Caco-2 (cell line): ENCODE data around the gene CD248. TPM values are rescaled to one million over a fixed set of nuclear protein-coding genes. Genes with fewer than 3 reads are reported as not detected.

ENCODE experiments used
- BruUV-seq: library from RNA; stranded (reverse); fragments of 400-500 nt; replicated peaks from 2 replicates; lab custom pipeline; 2021; lab: Mats Ljungman, UMichigan
- CTCF ChIA-PET: fragments of 300-600 bp; sonication (Branson Sonifier 250); formaldehyde crosslinking; loops from one replicate; lab custom pipeline; 2022; ENCODE audit warnings: antibody characterized with exemption; lab: Charles Lee
- POLR2A ChIA-PET: fragments of 300-600 bp; sonication (Branson Sonifier 250); formaldehyde crosslinking; loops from one replicate; lab custom pipeline; 2022; ENCODE audit warnings: antibody characterized with exemption; lab: Charles Lee
- DNase-seq, 2 experiments: peaks; one replicate each; pipeline versions ENCODE4 v3.0.0 to v3.0.0-alpha.2; 2020 to 2022
- H3K27me3 ChIP-seq: replicated peaks from 2 replicates; pipeline ENCODE4 v1.6.0; 2011; ENCODE audit warnings: low read length; ENCODE audit not compliant: control insufficient read depth, insufficient read depth
- H3K36me3 ChIP-seq: 2 replicates; pipeline ENCODE4 v1.5.1; 2011; ENCODE audit warnings: low read length; ENCODE audit not compliant: control insufficient read depth, insufficient read depth
- H3K4me1 ChIP-seq: fragments of 250-450 bp; sonication (Bioruptor Pico); 2 replicates; pipeline ENCODE4 v1.5.1; 2020; ENCODE audit warnings: mild to moderate bottlenecking
- H3K4me3 ChIP-seq: 2 replicates; pipeline ENCODE4 v1.5.1; 2011; ENCODE audit warnings: low read depth, mild to moderate bottlenecking, control low read depth, low read length
- H3K9me3 ChIP-seq: fragments of 250-450 bp; sonication (Bioruptor Pico); 2 replicates; pipeline ENCODE4 v1.5.1; 2020; ENCODE audit warnings: mild to moderate bottlenecking, moderate library complexity
- H3K27ac Mint-ChIP-seq: one replicate; pipeline ENCODE4 v1.8.0; 2022; ENCODE audit warnings: mixed read lengths; ENCODE audit not compliant: unreplicated experiment
- H3K27me3 Mint-ChIP-seq: one replicate; pipeline ENCODE4 v1.8.0; 2022; ENCODE audit warnings: mixed read lengths; ENCODE audit not compliant: insufficient read depth, unreplicated experiment
- H3K36me3 Mint-ChIP-seq: one replicate; pipeline ENCODE4 v1.8.0; 2022; ENCODE audit warnings: mild to moderate bottlenecking, mixed read lengths; ENCODE audit not compliant: insufficient read depth, unreplicated experiment
- H3K4me1 Mint-ChIP-seq: one replicate; pipeline ENCODE4 v1.8.0; 2022; ENCODE audit warnings: low read depth, mixed read lengths; ENCODE audit not compliant: unreplicated experiment
- H3K4me3 Mint-ChIP-seq: one replicate; pipeline ENCODE4 v1.8.0; 2022; ENCODE audit warnings: mild to moderate bottlenecking, moderate library complexity, mixed read lengths; ENCODE audit not compliant: unreplicated experiment
- H3K9me3 Mint-ChIP-seq: one replicate; pipeline ENCODE4 v1.8.0; 2022; ENCODE audit warnings: mixed read lengths; ENCODE audit not compliant: unreplicated experiment
- intact Hi-C: fragments of 100-400 bp; cut with micrococcal nuclease; formaldehyde crosslinking; loops from one replicate; pipeline ENCODE4 v1.10.0; 2022; ENCODE audit not compliant: unreplicated experiment
- total RNA-seq: library from RNA; stranded (reverse); gene quantifications from 2 replicates; pipeline ENCODE4 v1.2.3, GENCODE V29; 2022
- TF ChIP-seq, protein P1 (sequence below), 2 experiments: fragments of 200-600 bp in 1 of 2; IDR thresholded peaks; 1 replicate in 1 of 2; 2 replicates in 1 of 2; pipeline versions ENCODE4 v1.5.1 to v1.8.0; 2011 to 2022; ENCODE audit warnings: antibody characterized with exemption in 1 of 2, control low read depth in 1 of 2, inconsistent platforms in 1 of 2, low read depth in 1 of 2, low read length in 1 of 2, mild to moderate bottlenecking in 1 of 2, moderate library complexity in 1 of 2; ENCODE audit not compliant: insufficient read depth in 1 of 2, severe bottlenecking in 1 of 2, unreplicated experiment in 1 of 2

The CD248 gene
- total RNA-seq, 1 experiment from 2014 or later = 0.27 TPM

DNA sequence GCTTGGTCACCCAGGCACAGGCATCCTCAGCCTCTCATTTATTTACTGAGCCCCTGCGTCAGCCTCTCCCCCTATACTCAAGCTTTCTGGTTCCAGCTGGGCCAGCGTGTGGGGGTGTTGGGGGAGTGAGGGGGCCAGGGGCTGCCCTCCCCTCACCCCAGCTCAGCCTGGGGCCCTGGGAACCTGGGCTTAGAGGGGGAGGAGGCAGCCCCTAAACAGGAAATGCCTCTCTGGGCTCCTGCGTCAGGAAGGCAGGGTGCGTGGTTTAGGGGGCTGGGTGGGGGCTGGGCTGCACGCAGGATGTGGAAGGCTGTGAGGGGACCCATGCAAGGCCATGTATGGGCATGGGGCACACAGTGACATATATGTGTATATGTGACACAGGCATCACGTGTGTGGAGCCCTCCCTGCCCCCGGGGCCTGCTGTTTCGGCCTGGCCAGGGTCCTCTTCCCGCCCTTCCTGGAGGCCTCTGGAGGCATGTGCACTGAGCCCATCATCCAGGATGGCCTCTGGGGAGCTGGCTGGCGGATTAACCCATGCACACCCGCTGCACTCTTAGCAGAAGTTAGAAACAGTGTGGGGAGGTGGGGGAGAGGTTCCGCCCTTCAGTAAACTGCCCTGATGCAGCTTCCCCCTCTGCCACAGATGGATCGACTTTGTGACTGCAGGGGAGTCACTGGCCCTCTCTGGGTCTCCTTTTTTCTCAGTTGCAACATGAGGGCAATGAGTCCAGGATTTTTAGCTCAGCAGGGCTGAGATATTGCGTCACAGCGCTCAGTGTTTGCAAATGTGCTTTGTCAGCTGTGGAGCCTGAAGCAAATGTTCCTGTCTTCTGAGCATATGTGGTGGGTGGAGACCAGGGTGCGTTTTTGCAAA, 1.1 kb upstream of the CD248 start:
- peak overlapping the region; percentile 70 for H3K27ac Mint-ChIP-seq
- DNase-seq = peak; percentile 59
- H3K4me1 Mint-ChIP-seq = peaks cover 22% of the 10 kb centered on the region
- H3K36me3 Mint-ChIP-seq = peaks cover 5% of the 10 kb centered on the region
- Histone ChIP-seq H3K4me1 (peaks cover 34% of the 10 kb centered on the region), H3K9me3 (peaks cover 12% of the 10 kb centered on the region; the same call in 1 of the 2 replicates), H3K27me3 (no peaks in the 10 kb centered on the region), H3K4me3 (no peak overlapping the region), H3K36me3 (no peaks in the 10 kb centered on the region)
- intact Hi-C loops = no loop called here
- peaks cover 15% of the 10 kb centered on the region for H3K9me3 Mint-ChIP-seq
- ChIA-PET POLR2A (no interaction called here), CTCF (interaction anchor here (0.6 to 1.8 kb wide), 6 partner anchors 11 to 430 kb away, joined by 3 to 7 read pairs (median 4); partner anchors contain the start of genes FIBP, RIN1 and YIF1A)
- no TSS peak for BruUV-seq
- H3K27me3 Mint-ChIP-seq = no peaks in the 10 kb centered on the region
- no peak overlapping the region for H3K4me3 Mint-ChIP-seq
- TF ChIP-seq, protein P1, sequence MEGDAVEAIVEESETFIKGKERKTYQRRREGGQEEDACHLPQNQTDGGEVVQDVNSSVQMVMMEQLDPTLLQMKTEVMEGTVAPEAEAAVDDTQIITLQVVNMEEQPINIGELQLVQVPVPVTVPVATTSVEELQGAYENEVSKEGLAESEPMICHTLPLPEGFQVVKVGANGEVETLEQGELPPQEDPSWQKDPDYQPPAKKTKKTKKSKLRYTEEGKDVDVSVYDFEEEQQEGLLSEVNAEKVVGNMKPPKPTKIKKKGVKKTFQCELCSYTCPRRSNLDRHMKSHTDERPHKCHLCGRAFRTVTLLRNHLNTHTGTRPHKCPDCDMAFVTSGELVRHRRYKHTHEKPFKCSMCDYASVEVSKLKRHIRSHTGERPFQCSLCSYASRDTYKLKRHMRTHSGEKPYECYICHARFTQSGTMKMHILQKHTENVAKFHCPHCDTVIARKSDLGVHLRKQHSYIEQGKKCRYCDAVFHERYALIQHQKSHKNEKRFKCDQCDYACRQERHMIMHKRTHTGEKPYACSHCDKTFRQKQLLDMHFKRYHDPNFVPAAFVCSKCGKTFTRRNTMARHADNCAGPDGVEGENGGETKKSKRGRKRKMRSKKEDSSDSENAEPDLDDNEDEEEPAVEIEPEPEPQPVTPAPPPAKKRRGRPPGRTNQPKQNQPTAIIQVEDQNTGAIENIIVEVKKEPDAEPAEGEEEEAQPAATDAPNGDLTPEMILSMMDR (IDR thresholded peaks at IDR 0.05; ENCODE audit: insufficient read depth in 1 of 2, low read depth in 1 of 2, low read length in 1 of 2, severe bottlenecking in 1 of 2, unreplicated experiment in 1 of 2) = no peak

DNA sequence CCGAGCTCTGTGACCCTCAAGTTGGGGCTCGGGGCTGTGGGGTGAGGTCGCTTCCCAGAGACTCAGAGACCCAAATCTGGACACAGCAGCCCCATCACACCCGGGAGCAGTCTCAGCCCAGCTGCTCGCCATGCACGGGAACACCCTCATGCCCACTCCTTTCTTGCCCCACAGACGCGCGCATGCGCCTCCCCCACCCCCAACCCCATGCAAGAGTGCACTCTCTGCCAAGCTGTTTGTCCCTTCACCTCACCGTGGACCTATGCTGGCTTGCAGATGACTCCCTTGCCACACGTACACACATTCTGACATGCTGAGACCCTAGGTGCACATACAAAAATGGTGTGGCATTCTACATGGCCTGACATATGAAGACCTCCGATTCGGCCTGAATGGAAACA, 478 bp upstream of the CD248 start:
- TF ChIP-seq, protein P1 (IDR thresholded peaks at IDR 0.05; ENCODE audit: insufficient read depth in 1 of 2, low read depth in 1 of 2, low read length in 1 of 2, severe bottlenecking in 1 of 2, unreplicated experiment in 1 of 2) = no peak
- Histone ChIP-seq H3K4me3 (no peak overlapping the region), H3K4me1 (peaks cover 31% of the 10 kb centered on the region), H3K36me3 (no peaks in the 10 kb centered on the region), H3K9me3 (peaks cover 12% of the 10 kb centered on the region; the same call in 1 of the 2 replicates), H3K27me3 (no peaks in the 10 kb centered on the region)
- H3K4me1 Mint-ChIP-seq = peaks cover 16% of the 10 kb centered on the region
- ChIA-PET CTCF (interaction anchor here (0.6 to 1.8 kb wide), 3 partner anchors 19 to 429 kb away, joined by 4 to 7 read pairs (median 5); partner anchors contain the start of genes FIBP and RIN1), POLR2A (no interaction called here)
- H3K9me3 Mint-ChIP-seq = peaks cover 15% of the 10 kb centered on the region
- H3K27ac Mint-ChIP-seq = no peak overlapping the region
- intact Hi-C loops = no loop called here
- no peak overlapping the region for H3K4me3 Mint-ChIP-seq
- no peak for DNase-seq
- BruUV-seq = no TSS peak
- peaks cover 10% of the 10 kb centered on the region for H3K36me3 Mint-ChIP-seq
- no peaks in the 10 kb centered on the region for H3K27me3 Mint-ChIP-seq

DNA sequence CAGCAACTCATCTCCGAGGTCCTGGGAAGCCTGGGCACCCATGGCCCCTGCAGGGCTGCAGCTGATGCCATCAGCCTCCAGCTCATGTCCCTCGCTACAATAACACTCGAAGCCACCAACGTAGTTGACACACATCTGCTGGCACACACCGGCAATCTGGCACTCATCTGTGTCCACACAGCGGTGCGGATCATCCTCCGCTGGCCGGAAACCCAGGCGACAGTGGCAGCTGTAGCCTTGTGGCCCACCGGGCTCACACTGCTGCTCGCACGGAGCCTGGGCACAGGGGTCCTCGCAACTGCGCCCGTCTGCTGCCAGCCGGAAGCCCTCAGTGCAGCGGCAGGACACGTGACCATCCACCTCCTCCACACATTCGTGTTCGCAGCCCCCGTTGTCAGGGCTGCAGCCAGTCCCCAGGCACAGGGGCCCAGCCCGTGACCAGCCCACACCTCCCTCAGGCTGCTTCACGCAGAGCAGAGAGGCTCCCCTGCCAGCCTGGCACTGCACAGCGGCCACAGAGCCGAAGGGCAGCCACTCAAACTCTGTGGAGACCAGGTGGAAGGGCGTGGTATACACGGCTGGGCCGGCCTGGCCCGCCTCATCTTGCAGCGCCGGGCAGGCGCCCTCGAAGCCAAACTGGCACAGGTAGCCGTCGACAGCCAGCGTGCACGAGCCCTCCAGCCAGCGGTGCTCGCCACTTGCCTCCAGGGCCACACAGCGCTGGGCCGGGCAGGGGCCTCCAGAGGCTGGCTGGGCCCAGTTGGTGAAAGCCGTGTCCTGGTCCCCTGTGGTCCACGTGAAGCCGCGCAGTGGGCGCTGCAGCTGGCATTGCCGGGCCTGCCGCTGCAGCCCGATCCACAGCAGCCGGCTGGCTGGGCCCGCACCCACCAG, 678 bp downstream of the CD248 start:
- H3K27me3 Mint-ChIP-seq = no peaks in the 10 kb centered on the region
- peaks cover 15% of the 10 kb centered on the region for H3K9me3 Mint-ChIP-seq
- peaks cover 17% of the 10 kb centered on the region for H3K36me3 Mint-ChIP-seq
- H3K9me3 ChIP-seq = peaks cover 7% of the 10 kb centered on the region; the same call in 1 of the 2 replicates
- CTCF ChIA-PET = interaction anchor here (0.6 kb wide), 2 partner anchors 14 to 48 kb away, joined by 3 to 4 read pairs; no protein-coding TSS in a partner anchor
- H3K4me3 Mint-ChIP-seq = no peak overlapping the region
- no TSS peak for BruUV-seq
- DNase-seq = no peak
- TF ChIP-seq, protein P1 (IDR thresholded peaks at IDR 0.05; ENCODE audit: insufficient read depth in 1 of 2, low read depth in 1 of 2, low read length in 1 of 2, severe bottlenecking in 1 of 2, unreplicated experiment in 1 of 2) = no peak
- H3K36me3 ChIP-seq = no peaks in the 10 kb centered on the region
- H3K4me1 Mint-ChIP-seq = peaks cover 13% of the 10 kb centered on the region
- no peak overlapping the region for H3K4me3 ChIP-seq
- H3K27ac Mint-ChIP-seq = no peak overlapping the region
- intact Hi-C loops = no loop called here
- H3K27me3 ChIP-seq = no peaks in the 10 kb centered on the region
- peaks cover 31% of the 10 kb centered on the region for H3K4me1 ChIP-seq
- POLR2A ChIA-PET = interaction anchor here (0.6 kb wide), 1 partner anchor 26 kb away, joined by 3 read pairs; no protein-coding TSS in a partner anchor
